Stimulated activated CD4-positive, alpha-beta T cell treated with anti-CD3 and anti-CD28 coated beads, TNF-alpha, amount 100 ng/mL, for 4 hours (primary cell): ENCODE data around the gene KANSL1L.

Experiments used
- DNase-seq, 3 experiments: peaks; one replicate each; pipeline ENCODE4 v3.0.0-alpha.2; 2020; ENCODE audit warnings: low read depth in 3 of 3

KANSL1L gene

DNA sequence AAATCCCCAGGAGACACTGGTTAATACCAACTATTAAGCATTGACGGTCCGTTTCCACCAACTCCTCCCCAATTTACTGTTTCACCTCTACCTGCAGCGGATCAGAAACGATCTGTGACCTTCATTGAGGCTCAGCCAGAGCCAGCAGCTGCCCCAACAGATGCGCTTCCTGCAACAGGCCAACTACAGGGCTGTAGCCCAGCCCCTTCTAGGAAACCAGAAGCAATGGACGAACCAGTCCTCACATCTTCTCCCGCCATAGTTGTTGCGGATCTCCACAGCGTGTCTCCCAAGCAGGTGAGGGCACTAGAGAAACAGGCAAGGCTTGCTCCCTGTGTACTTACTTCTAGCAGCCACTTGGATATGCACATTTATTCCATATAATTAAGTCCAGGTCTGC, 177.2 kb downstream of the KANSL1L start:
- DNase-seq = no peak

DNA sequence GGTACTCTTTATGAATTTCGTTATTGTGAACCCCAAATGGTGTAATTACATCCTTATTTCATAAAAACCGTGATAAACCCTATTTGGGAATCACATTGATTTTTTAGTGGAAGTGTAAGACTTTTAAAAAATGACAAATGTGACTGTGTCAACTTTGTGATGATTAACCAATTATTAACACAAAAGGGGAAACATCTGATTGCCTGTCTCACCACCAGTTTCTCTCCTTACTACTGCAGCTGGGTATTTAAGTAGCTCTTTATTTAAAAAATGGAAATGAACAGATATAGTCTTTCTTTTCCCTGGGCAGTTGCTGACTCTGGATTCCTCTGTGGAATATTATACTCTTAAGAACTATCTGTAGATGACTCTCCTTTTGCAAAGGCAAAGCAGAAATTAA, 180.4 kb downstream of the KANSL1L start:
- no peak for DNase-seq

DNA sequence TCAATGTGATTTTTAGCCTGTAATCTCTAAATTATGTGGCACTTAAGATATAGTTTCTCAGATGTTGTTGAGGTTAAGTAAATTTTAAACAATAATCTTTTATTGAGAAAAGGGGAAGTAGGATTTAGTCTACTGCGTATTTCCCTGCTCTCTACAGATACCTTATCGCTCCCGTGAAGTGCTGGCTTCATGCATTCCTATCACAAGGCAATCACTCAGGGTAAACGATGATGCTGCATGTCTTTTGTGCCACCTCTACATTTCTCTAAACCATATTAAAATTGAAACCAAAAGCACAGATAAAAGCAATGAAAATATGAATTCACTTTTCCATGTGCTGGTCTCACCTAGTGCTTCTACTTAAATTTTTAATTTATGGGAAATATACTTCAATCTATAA, 183.2 kb downstream of the KANSL1L start:
- DNase-seq = no peak

DNA sequence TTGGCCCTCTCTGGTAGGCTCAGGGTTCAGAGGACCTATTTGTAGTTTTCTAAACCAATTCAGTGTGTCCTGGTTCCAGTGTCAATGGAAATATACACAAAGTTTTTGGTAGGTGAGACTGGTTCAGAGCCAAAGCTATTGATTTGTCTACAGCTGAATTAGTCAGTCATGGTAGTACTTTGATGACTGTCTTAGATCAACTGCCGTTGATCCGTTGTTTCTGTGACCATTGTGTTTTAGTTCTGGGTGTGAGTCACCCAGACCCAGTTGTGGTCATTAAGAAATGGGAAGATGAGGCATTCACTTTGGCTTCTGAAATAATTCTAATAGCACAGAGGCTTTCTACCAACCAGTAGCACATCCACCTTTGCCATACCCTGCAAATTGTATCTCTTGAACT, 184.8 kb downstream of the KANSL1L start:
- DNase-seq = no peak

DNA sequence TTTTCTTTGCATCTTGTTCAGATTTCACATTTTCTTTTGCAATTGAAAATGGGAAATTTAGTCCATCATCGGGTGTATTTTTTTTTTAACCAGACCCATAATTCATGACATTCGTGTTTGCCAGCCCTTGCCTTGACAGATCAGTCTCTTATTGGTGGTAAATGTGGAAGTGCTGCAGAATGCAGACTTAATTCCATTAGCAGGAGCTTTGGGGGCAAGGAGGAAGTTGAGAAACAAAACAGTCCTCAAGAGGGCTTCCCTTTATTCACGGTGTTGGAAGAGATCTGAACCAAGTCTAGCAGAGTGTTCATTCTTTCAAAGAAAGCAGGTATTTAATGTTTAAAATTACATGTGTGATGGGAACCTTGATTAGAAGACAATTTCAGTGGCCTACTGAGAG, 185.3 kb downstream of the KANSL1L start:
- DNase-seq = no peak

DNA sequence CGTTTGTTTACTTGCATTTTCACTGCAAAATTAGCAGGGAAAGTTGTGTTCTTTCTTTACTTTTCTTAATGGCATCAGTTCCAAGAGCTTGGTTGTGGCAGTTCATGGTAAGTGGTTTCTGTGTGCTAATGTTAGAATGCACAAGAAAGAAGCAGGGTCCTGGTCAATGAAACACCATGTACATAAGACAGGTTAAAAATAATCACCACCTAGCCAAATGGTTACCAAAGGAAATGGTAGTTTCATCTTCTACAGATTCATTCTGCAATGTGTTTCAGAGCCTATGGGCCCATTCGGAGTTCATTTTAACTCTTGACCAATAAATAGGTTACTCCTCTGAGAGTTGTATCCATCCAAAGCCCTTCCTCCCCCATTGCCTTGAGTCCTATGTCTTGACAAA, 186.9 kb downstream of the KANSL1L start:
- no peak for DNase-seq

DNA sequence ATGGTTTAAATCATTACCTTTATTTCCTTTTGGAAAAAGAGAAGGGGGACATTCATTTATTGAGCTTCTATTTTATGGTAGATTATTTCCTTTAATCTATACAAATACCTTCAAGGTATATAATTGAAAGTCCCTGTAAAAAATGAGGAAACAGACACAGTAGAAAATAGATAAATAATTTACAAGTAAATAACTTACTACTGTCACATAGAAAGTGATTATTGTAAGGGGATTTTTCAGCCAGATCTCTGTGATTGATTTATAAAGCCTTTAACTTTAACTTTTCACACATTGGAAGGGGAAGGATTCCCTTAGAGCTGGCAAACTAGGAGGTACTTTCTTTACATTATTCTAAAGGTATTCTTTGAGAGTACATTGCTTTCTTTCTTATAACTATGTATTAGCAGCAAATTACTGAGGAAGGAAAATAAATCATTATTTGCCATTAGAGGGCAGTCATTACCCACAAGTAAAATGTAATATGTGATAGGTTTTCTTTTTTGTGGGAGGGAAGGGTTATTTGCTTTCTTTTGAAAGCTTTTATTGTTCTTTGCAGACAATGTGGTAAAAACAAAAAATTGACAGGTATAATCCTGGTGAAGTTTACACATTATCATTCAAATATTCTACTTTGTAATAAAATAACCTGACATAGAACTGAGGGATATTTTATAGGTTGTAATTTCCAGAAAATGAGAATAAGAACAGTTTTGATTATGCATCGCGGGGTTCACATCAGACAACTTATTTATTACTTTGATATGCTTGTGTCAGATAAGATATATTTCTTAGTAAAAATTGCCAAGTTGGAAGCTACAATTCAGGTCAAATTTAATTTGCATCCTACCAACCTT, 193.6 kb downstream of the KANSL1L start:
- DNase-seq = no peak

DNA sequence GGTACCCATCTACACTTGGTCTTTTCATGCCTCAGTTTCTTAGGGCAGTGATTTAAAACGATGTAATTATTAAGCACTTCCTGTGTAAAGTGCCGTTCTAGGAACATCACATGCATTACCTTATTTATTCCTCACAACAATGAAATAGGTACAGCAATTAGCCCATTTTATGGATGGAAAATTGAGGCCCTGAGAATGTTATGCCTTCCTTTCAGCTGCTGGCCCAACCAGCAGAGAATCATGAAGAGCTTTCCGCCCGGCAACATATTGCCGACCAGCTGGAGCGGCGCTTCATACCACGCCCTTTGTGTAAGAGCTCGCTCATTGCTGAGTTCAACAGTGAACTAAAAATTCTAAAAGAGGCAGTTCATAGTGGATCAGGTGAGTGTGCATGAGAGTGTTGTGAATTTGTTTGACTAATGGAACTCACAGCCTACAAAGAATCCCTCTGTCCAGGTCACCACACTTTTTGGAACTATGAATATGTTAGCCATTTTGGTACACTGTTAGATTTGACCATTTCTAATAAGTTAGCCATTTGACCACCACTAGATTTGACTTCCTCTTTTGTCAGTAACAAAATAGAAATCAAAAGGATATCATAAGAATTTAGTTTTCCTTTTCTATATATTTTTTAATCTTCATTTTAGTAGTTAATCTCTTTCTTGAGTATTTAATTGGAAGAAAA, 194.4 kb downstream of the KANSL1L start:
- DNase-seq = no peak

DNA sequence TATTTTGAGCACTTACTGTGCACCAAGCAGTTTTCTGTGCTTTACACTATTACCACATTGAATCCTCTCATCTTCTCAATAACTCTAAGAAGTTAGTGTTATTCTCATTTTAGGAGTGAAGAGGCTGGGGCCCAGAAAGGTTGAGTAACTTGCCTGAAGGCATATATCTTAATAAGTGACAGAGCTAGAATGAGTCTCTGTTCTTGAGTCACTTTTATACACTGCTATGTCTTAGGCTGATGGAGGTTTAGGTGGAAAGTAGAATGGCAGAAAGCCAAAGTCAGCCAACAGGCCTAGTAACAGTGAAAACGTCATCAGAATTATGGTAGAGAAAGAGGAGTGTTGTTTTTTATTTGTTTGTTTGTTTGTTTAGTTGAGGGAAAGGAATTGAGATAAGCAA, 196.6 kb downstream of the KANSL1L start:
- DNase-seq = no peak

DNA sequence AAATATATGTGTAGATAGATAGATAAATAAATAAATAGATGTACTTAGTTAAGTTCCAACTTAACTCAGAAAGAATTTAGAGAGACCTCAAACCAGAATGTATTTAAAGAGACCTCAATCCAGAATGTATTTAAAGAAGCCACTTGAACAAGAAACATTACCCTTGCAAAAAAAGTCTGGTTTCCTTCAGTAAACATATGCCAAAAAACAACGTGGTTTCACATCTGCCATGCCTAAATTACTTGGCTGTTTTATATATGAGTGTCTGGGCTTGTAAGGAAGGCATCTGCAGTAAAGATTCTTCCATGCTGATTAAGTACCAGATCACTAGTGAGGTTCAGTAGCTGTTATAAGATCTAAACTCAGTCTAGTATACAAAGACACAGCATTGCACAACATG, 197.9 kb downstream of the KANSL1L start:
- no peak for DNase-seq
